SU-DHL-6 (cell line): ENCODE results near the gene INPP4A.

ENCODE experiments used
- H2AFZ ChIP-seq: fragments of 200-600 bp; sonication (generic); 2 replicates; pipeline ENCODE4 v1.6.1; 2014; ENCODE audit warnings: low read depth, mild to moderate bottlenecking, moderate library complexity, mixed read lengths, antibody characterized with exemption, low read length; ENCODE audit not compliant: severe bottlenecking
- H3F3A ChIP-seq: fragments of 200-600 bp; shearing (Covaris generic); 2 replicates; pipeline ENCODE4 v1.6.0; 2016; ENCODE audit warnings: antibody characterized with exemption, mild to moderate bottlenecking; ENCODE audit not compliant: insufficient read depth
- H3K27ac ChIP-seq: fragments of 200-600 bp; sonication (generic); 2 replicates; pipeline ENCODE4 v1.5.1; 2016; ENCODE audit warnings: low read depth, mild to moderate bottlenecking, low read length, moderate library complexity, mixed read lengths
- H3K27me3 ChIP-seq: fragments of 200-600 bp; sonication (generic), shearing (Covaris generic); 2 replicates; pipeline ENCODE4 v1.6.0; 2014; ENCODE audit warnings: mild to moderate bottlenecking, low read length
- H3K36me3 ChIP-seq: fragments of 200-600 bp; sonication (generic); 2 replicates; pipeline ENCODE4 v1.6.1; 2014; ENCODE audit warnings: mild to moderate bottlenecking, low read length, mixed read lengths
- H3K4me2 ChIP-seq: fragments of 300-600, 200-600 bp; shearing (Covaris generic), sonication (generic); 2 replicates; pipeline ENCODE4 v1.6.0; 2014; ENCODE audit warnings: low read length, low read depth, mild to moderate bottlenecking; ENCODE audit not compliant: poor library complexity, severe bottlenecking
- H3K4me3 ChIP-seq: fragments of 200-600 bp; sonication (generic); 2 replicates; pipeline ENCODE4 v1.5.1; 2014; ENCODE audit warnings: antibody characterized with exemption, low read length, mild to moderate bottlenecking, mixed read lengths; ENCODE audit not compliant: insufficient read depth, poor library complexity, severe bottlenecking
- H3K79me2 ChIP-seq: fragments of 200-600 bp; sonication (generic); 2 replicates; pipeline ENCODE4 v1.6.1; 2014; ENCODE audit warnings: mild to moderate bottlenecking, low read length, moderate library complexity; ENCODE audit not compliant: insufficient read depth
- H3K9ac ChIP-seq: fragments of 200-600 bp; sonication (generic); 2 replicates; pipeline ENCODE4 v1.7.0; 2014; ENCODE audit warnings: mild to moderate bottlenecking, low read length
- H3K9me2 ChIP-seq: fragments of 200-600 bp; sonication (generic); replicated peaks from 2 replicates; pipeline ENCODE4 v1.6.1; 2014; ENCODE audit warnings: low read length; ENCODE audit not compliant: insufficient read depth
- H3K9me3 ChIP-seq: fragments of 200-600 bp; sonication (generic); 2 replicates; pipeline ENCODE4 v1.6.1; 2014; ENCODE audit warnings: low read length, mixed read lengths; ENCODE audit not compliant: insufficient read depth
- H4K20me1 ChIP-seq: fragments of 200-600 bp; sonication (generic); 2 replicates; pipeline ENCODE4 v1.6.1; 2014; ENCODE audit warnings: low read depth, mild to moderate bottlenecking, antibody characterized with exemption, low read length, moderate library complexity, mixed read lengths
- CTCF ChIP-seq: fragments of 200-600 bp; sonication (generic); IDR thresholded peaks from one replicate; pipeline ENCODE4 v1.5.1; 2017; ENCODE audit warnings: antibody characterized with exemption, mild to moderate bottlenecking, low read length, moderate library complexity; ENCODE audit not compliant: insufficient read depth, poor library complexity, severe bottlenecking
- EZH2phosphoT487 ChIP-seq: fragments of 200-600 bp; sonication (generic), shearing (Covaris generic); conservative IDR thresholded peaks from 2 replicates; pipeline ENCODE4 v1.6.1; 2018; ENCODE audit warnings: mild to moderate bottlenecking, antibody characterized with exemption, low read length, moderate library complexity, mixed read lengths

INPP4A gene

GRCh38 chr2:98483257-98483861 lies 38.7 kb downstream of the INPP4A start:
- Histone ChIP-seq H3K4me2 (no peak overlapping the region), H3K9me2 (no peaks in the 10 kb centered on the region), H3K9me3 (no peaks in the 10 kb centered on the region), H3K4me3 (no peak overlapping the region), H4K20me1 (no peaks in the 10 kb centered on the region), H3K79me2 (no peaks in the 10 kb centered on the region), H2AFZ (no peak overlapping the region), H3F3A (no peaks in the 10 kb centered on the region), H3K27ac (no peak overlapping the region), H3K27me3 (no peaks in the 10 kb centered on the region), H3K36me3 (no peaks in the 10 kb centered on the region), H3K9ac (no peak overlapping the region)
- TF ChIP-seq CTCF (no peak), EZH2phosphoT487 (no peak)

- Histone ChIP-seq H3K27me3 (no peaks in the 10 kb centered on the region), H4K20me1 (no peaks in the 10 kb centered on the region), H3K4me2 (no peak overlapping the region), H3K4me3 (no peak overlapping the region), H3K9ac (no peak overlapping the region), H3K9me3 (no peaks in the 10 kb centered on the region), H3K36me3 (no peaks in the 10 kb centered on the region), H3K9me2 (no peaks in the 10 kb centered on the region), H3F3A (no peaks in the 10 kb centered on the region), H3K79me2 (no peaks in the 10 kb centered on the region), H3K27ac (no peak overlapping the region), H2AFZ (no peak overlapping the region)
- no peak for TF ChIP-seq CTCF
- no peak for TF ChIP-seq EZH2phosphoT487
Observed at GRCh38 chr2:98484121-98484557, 39.5 kb downstream of the INPP4A start.

GRCh38 chr2:98484652-98485452 lies 40.2 kb downstream of the INPP4A start:
- H3F3A ChIP-seq, result no peaks in the 10 kb centered on the region
- no peaks in the 10 kb centered on the region for H3K9me3 ChIP-seq
- no peak overlapping the region for H2AFZ ChIP-seq
- H3K27me3 ChIP-seq, result no peaks in the 10 kb centered on the region
- TF ChIP-seq EZH2phosphoT487 (no peak), CTCF (no peak)
- no peaks in the 10 kb centered on the region for H3K36me3 ChIP-seq
- no peaks in the 10 kb centered on the region for H3K9me2 ChIP-seq
- H3K4me2 ChIP-seq, result no peak overlapping the region
- no peaks in the 10 kb centered on the region for H4K20me1 ChIP-seq
- no peak overlapping the region for H3K9ac ChIP-seq
- no peak overlapping the region for H3K27ac ChIP-seq
- H3K79me2 ChIP-seq, result no peaks in the 10 kb centered on the region
- no peak overlapping the region for H3K4me3 ChIP-seq
